Glomerular visceral epithelial cell (primary cell): Measurements from ENCODE around the gene ATXN10.

Experiments used
- DNase-seq: peaks from one replicate; pipeline ENCODE4 v3.0.0-alpha.2; 2016; ENCODE audit errors: extremely low spot score

The ATXN10 gene

DNA sequence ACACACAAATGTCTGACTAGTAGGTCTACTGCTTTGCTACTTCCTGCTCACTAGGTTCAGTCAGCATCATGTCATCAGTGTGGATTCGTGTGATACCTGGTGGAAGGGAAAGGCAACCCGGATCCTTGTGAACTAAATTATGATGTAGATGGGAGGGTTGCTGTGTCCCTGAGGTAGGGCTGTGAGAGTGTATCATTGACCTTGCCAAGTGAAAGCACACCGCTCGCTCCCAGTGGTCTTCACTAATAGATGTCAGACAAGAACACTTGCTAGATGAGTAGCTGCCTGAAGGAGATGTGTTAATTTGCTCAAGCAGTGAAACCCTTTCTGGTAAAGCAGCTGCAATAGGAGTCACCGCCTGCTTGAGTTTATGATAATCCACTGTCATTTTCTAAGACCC is 185.9 kb downstream of the ATXN10 start:
- DNase-seq: no peak

DNA sequence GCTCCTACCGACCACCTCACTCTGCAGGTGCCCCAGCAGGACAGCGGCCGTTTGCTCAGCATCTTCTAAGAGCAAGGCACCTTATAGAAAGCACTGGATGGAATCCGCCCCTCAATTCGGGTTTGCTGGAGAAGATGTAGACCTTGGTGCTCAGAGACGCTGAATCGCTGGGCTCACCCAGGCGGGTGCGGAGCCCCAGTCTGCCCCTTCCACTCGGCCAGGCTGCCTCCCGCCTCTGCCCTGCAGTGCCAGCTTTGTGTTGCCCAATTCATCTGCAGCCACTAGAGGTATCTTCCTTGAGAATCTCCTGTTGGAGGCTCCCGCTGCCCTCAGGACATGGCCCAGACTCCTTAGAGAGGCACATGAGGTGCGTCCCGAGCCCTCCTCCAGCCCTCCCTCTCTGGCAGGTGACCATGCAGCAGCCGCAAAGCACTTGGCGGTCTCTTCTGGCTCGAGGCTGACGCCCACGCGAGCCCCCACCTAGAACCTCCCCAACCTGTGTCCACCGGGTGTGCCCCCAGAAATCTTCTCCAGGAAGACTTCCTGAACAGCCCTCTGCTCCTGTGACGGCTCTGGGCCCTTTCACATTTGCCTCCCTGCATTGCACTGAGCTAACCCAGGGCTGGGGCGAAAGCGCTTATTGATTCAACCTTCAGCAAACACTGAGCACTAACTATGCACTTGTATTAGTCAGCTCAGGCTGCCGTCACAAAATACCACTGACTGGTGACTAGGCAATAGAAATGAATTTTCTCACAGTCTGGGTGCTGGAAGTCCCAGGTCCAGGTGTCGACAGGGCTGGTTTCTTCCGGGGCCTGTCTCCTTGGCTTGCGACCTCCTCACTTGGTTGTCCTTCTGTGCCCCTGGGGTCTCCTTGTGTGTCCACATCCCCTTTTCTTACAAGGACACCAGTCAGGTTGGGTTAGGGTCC is 187.9 kb downstream of the ATXN10 start:
- peak; percentile 16 for DNase-seq

DNA sequence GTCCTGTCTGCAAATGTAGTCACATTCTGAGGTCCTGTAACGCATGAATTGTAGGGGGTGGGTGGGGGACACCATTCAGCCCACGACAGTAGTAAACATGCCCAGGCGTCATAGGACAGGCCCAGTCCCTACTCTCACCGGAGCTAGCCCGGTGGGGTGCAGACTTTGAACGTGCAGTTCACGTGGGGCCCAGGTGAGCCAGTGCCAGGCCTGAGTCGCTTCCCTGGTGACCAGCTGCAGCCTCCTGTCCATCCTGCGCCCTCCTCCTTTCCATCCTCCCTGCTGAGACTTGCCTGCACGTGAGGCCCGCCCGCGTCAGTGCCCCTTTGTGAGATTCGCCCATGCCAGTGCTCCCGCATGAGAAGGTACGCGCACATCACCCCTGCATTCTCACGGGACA is 188.6 kb downstream of the ATXN10 start:
- DNase-seq: no peak

DNA sequence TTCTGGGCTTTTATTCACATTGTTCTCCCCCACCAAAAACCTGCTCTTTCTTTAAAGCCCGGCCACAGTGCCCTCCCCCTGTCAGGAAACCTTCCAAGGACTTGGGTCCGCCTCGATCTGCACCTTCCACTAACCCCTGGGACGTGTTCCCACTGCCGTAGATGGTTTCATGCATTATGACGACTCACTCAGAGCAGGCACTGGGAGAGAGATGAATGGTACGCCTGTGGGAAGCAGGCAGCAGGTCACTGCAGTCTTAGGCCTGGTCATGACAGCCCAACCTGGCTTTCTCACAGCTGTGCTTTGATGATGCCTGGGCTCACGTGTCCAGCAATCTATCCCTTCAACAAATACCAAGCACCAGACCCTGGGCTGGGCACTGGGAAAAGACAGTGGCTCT is 189.6 kb downstream of the ATXN10 start:
- DNase-seq: no peak

DNA sequence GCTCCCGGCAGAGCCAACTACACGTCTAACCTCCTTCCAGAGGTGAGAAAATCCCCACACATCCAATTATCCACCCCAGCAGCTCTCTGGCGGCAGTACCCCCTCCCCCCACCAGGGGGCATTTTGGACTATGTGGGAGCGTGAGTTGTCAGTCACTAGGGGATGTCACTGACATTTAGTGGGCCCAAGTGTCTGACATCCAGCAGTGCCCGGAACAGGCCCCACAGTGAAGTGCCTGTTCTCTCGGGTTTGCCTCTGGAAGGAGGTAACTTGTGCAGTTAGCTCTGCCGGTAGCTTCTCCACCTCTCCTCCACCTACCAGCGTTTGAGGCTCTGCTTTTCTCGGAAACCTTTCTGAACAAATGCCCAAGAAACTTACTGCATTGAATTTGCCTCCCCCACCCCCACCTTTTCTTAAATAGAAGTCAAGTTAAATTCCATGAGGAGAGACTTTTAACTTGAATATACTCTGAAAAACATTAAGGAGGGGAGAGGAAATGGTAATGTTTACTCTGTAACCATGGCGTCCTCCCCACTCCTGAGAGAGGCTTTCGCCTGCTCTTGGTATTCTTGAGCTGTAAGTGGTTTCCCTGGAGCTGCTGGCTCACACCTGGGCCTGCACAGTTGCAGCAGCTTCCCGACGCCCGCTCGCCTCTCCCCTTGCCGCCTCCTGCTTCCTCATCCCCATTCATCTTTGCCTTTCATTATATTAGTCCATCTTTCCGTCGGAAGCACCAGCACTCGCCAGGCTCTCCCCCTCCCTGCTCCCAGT is 192.5 kb downstream of the ATXN10 start:
- DNase-seq: peak; percentile 76

DNA sequence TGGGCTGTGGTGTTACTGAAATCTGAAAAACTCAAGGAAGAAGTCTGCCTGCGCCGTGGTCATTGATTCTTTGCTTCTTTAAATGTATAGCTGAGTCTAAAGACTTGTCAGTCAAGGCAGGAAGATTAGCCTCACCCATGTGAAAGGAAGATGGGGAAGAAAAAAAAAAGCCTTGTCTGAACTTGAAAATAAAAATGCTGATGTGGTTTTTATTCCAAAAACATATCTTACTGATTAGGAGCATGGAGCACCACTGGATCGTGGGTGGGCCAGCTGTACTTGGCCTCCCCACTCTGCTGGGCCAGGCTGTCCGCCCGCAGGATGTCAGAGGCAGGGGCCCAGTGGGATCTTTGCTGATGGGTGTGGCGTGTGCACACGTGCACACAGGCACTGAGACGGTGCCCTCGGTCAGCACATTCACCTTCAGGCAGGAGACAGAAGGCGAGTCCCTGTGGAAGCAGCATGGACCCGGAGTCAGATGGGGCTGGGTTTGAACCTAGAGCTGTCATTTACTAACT is 193.4 kb downstream of the ATXN10 start:
- no peak for DNase-seq

DNA sequence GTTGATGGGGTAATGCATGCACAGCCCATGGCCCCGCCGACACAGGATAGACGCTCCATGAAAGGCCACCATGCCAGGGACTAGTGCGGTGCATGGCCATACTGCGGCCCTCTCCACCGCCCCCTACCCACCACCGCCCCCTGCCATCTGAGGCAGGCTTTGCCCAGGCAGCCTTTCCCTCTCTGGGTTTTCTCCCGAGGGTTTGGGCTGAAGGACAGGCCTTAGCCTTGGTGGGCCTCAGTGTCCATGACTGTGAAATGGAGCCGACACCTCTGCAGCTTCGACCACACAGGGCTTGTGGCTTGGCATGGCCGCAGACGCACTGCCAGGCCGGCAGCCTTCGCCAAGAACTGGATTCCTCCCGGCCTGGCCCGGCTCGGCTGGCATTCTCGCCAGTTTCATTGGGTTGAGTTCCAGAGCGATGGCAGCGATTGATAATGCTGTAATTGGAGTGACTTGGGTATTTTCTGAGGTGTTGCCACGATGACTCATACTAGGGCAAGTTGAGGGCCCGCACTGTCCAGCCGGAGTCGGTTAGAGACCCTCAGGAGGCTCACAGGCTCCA is 194.0 kb downstream of the ATXN10 start:
- no peak for DNase-seq

DNA sequence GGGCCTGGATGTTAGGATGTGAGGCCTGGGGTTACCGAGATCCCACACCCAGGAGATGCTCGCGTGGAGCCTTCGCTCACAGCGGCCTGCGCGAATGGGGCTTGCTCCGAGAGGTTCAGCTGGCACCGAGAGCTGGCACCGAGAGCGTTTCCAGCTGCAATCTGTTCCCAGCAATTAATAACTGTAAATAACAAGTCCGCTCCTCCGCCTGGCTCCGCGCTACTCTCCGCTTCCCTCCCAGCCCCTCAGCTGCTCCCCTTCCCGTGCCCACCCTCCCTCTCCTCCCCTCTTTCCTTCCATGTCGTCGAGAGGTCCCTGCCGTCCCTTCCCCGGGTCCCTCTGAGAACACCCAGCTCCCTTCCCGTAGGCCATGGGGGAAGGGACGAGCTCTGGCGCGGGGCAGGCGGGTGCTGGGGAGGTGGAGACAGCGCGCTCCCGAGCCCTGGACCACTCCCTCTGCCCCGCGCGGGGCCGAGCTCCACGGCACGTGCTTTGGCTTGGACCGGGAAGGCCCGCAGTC is 194.6 kb downstream of the ATXN10 start:
- DNase-seq: no peak

DNA sequence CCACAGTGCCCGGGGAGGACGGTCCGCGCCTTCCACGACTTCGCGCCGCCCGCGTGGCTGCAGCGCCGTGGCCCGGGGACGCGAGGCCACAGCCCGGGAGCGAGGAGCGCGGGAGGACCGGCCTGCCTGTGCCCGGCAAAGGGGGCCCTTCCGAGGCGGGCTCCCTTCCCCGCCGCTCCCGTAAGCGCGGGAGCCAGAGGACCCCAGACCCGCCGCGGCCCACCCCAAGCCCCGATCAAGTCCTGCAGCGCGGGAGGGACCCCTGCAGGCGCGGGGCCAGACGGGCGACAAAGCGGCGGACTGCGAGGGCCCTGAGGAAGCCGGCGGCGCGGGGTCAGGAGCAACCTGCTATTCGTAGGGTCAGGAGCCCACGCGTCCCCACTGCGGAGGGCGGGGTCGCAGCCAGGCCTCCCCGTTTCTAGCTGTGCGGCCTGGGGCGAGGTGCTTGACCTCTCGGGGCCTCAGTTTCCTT is 195.0 kb downstream of the ATXN10 start:
- DNase-seq: no peak

DNA sequence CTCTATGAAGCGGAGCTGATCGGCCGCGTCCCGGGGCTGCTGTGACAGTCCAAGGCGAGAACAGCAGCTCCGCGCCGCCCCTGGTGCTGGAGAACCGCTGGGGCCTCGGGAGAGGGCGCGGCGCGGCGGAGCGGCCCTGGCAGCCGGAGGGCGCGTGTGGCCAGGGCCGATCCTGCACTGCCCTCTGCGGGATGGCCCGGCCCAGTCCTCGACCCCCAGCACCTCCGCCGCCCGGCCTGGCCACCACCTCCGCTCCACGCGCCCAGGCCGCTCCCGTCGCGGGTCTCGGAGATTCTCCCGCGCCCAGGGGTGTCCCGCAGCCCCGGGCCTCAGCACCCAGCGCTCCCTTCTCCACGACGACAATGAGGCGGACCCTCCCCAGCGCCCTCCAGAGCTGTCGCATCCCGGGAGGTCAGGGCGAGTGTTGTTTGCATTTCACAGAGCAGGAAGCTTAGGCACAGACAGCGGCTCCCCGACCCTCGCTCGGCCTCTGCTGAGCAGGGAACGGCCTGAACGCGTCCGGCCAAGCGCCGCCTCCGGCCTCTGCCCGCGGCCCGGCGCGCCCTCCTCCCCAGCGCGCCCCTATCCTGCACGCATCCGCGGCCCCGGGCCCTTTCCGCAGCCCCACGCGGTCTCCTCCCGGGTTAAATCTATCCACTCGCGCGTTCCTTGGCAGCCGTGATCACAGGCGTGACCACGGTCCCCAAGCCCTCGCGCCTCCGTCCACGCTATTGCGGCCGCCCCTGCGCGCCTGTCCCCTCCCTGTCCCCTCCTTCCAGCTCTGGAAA is 195.7 kb downstream of the ATXN10 start:
- DNase-seq: no peak

DNA sequence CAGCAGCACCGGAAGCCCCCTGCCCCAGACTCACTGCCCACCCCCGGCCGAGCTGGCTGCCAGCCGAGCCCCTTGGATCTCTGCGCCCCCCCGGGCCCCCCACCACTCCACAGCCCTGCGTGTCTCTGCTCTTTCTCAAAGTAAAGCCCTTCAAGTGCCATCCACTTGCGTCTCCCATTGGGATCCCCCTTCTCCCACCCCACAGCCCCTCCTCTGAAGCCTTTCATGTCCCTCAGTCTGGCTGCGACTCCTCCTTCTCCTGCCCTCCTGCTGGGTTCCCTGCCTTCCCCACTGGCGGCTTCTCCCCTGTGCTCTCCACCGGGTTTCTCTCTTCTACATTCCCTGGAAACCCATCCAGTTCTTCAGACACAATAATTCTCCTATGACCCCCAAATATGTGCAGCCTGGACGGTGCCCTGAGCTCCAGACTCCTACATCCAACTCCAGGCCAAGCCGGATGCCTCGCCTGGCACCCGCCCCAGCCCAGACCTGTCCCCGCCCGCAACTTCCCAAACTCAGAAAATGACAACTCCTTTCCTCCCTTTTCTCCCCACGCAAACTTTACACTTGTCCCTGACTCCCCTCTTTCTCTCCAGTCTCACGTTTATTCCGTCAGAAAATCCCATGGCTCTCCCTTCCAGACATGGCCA is 196.4 kb downstream of the ATXN10 start:
- no peak for DNase-seq

DNA sequence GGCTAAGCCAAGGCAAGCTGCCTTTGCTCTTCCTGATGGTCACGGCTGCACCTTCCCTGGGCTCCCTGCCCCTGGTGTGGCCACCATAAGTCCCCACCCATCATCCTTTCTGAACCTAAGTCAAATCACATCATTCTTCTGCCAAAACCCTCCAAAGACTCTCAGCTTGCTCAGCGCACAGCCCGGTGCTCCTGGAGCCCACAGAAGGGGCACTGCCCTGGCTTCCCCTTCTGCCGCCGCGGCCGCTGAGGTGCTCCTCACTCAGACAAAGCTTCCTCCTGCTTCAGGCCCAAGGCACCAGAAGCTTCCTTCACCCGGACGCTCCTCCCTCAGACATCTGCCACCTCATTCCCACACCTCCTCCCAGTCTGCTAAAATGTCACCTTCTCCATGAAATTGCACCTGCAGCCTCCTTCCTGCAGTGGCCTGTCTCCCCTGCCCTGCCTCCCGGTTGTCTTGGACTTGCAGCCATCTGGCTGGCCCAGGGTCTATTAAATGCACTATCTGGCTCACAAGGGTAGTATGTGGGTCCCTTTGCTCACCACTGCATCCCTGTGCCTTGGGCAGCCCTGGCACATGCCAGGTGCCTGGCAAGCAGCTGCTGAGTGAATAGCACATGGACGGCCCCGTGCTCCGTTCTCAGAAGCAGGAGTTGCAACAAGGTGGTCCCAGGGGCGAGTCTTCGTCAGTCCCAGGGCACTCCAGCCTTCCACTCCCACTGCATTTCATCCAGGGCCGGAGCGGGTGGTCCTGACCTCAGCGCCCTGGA is 197.1 kb downstream of the ATXN10 start:
- no peak for DNase-seq

DNA sequence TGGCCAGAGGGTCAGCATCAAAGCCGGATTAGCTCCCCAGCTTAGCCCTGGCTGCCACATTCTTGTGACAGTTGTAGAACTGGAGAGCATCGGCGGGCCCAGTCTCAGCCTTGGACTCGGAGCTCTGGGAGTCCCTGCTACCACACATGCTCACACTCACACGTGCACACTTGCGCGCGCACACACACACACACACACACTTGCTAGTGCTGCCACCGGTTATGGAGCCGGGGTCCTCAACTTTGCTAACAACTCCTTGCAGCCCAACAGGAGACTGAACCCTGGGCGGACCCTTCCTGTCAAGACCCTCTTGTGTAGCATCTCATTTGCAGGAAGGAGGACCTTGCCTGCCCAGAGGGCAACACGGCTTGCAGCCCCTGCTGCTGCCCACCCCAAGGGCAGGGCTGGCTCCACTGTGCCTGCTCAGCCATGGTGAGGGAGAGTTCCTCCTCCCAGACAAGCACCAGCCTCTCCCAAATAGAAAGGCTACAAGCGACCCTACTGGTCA is 197.8 kb downstream of the ATXN10 start:
- DNase-seq: no peak

DNA sequence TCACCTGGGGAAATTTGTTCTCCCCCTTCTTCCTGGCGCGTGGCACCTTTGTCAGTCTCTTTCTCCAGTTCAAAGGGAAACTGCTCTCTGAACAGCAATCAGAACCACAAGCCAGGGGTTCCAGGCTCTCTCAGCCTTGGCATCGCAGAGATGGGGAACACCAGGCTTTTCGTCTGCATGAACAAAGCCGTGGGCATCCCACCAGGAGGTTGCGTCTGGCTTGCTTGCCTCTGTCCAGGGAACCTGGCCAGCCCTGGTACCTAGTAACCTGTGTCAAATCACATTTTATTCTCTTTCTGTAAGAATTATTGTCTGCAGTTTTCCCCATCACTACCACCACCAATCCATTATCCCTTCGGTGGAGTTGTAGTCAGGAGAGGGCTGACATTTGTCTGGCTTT is 198.4 kb downstream of the ATXN10 start:
- DNase-seq: no peak

DNA sequence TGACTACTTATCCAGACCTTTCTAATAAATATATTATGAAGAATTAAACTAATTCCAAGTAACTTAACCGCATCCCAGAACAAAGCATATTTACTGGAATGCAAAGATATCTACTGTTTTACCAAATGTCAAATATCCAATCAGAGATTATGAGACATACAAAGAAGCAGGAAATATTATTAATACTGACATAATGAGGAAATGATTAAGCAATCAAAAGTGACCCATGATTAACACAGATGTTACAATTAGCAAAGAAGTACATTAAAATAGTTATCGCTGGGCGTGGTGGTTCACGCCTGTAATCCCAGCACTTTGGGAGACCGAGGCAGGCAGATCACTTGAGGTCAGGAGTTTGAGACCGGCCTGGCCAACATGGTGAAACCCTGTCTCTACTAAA is 200.1 kb downstream of the ATXN10 start:
- no peak for DNase-seq

DNA sequence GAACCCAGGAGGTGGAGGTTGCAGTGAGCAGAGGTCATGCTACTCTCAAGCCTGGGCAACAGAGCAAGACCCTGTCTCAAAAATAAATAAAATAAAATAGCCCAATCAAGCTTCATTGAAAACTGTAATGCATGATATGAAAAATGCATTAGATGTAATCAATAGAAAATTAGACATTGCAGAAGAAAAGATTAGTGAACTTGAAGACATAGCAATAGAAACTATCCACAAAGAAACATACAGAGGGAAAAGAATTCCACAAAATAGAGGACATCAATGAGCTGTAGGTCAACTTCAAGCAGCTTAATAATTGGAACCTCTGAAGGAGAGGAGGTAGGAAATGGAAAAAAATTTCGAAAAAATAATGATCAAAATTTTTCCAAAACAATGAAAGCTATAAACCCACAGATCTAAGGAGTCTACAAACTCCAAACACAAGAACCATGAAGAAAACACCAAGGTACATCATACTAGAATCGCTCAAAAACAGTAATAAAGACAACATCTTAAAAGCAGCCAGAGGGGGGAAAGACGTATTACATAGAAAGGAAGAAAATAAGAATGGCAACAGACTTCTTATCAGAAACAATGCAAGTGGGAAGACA is 201.1 kb downstream of the ATXN10 start:
- no peak for DNase-seq

DNA sequence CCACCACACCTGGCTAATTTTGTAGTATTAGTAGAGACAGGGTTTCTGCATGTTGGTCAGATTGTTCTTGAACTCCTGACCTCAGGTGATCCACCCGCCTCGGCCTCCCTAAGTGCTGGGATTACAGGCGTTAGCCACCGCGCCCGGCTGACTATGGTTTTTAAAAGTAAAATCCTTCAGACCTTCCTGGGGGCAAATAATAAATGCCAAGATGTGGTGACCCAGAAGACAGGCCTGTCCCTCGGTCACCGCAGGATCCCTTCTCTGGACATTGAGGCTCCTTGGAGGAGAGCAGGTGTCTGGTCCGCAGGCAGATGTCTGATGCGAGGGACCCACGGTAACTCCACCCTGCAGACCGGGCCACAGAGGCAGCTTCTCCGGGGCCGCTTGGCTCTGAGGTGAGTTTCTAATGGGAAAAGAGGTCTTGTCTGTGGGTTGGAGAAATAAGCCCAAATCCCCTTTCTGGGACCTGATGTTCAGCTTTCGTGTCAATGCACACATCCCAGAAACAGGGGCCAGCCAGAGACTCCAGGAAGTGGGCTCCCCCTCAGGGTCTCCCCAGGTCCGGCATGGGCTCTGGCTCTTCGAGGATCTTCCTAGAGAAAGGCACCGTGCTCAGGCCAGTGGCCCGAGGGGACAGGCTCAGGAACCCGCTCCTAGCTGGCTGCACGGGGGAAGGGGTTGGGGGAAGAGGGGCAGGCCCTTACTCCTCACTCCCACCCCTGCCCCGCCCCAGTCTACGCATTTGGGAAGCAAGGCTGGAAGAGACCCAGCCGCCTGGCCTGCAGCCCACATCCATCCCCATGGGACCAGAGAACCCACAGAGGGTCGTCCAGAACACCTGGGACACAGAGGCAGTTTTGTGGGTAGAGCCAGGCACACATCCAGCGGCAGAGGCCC is 204.8 kb downstream of the ATXN10 start:
- no peak for DNase-seq

DNA sequence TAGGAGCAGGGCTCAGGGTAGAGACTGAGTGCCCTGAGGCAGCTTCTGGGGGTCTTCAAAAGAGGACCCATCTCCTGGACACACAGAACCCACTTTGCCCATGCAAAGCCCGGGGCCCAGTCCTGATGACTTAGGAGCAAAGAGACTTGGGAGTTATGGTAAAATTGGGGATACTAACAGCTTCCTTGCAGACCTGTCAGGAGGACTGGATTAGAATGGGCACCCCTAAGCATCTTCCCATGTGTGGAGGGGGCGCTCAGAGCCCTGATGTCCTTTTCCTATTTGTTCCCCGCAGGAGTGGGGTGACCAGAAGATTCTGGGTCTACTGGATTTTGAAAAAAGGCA is 205.4 kb downstream of the ATXN10 start:
- no peak for DNase-seq
